HG02884 (cell line): ENCODE data around the gene CFAP210.

Experiments
- ATAC-seq: cut with Tn5 transposase; IDR thresholded peaks from one replicate; pipeline ENCODE4 v1.9.1; 2021; ENCODE audit warnings: mild to moderate bottlenecking, moderate library complexity; ENCODE audit not compliant: unreplicated experiment

The CFAP210 gene

DNA sequence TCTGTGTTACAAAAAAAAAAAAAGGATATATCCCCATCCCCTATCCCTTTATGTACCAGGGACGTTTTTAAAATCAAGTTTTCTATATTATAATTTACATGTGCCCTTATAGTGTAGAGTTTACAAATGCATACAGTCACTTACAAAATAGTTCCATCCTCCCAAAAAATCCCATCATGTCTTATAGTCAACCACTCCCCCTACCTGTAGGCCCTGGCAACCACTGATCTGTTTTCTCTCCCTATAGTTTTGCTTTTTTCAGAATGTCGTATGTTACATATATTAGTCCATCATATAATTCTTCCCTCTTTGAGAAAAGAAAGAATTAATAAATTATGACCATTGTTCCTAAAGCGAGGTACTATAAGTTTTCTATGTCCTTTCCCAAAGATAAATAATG, 17.8 kb downstream of the CFAP210 start:
- ATAC-seq, result no peak

DNA sequence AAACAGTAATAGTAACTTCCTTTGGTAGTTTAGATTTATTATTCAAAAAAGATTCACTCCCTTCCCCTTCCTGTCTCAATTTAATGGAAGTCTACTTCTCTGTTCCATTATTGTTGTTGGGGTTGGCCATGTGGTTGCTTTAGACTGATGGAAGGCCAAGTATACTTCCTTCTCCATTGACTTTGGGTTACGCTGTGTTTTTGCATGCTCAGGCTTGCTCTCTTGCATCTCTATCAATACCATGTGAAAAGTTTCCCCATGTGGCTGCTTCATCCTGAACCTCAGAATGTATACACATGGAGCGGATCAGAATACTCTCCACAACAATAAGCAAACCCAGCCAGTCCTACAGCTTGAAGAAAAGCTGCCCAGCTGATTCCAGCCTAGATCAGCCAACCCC, 20.3 kb downstream of the CFAP210 start:
- no peak for ATAC-seq

DNA sequence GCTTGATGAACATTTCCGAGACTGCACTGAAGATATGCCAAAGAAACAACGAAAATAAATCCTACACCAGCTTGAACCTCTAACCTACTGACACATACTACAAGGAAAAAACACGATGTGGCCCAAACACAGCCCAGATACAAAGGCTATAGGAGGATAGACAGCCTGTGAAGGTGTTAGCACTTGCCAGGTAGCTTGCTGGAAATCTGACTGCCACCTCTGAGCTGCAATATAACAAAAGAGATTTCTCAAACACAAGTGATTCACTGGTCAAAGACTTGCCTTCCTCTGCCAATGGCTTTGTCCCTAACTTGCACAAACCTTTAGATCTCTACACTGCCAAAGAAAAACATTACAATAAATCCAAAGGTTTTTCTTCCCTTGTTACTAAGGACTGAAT, 21.1 kb downstream of the CFAP210 start:
- ATAC-seq, result no peak

DNA sequence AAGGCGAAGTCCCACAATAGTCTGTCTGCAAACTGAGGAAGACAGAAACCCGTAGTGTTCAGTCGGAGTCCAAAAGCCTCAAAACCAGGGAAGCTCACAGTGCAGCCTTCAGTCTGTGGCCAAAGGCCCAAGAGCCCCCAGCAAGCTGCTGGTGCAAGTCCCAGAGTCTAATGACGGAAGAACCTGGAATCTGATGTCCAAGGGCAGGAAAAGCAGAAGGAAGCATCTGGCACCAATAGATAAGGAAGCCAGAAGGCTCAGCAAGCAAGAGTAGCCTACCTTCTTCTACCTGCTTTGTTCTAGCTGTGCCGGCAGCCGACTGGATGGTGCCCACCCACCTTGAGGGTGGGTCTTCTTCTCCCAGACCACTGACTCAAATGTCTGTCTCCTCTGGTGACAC, 21.8 kb downstream of the CFAP210 start:
- ATAC-seq, result no peak

DNA sequence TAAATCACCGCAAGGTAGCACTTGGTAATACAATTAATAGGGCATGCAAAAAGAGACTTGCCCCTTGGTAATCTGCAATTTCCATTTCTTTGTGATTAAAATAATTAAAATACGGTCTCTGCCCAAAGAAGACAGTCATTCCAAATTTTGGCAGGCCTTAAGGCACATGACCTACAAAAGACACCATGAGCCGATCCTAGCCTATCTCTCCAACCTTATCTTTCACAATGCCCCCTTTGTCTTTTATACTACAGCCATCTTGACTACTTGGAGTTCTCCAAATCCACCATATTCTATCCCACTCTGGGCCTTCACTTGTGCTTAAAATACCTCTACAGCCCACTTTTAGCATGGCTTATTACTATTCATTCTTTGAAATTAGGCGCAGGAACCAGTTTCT, 23.3 kb downstream of the CFAP210 start:
- no peak for ATAC-seq

DNA sequence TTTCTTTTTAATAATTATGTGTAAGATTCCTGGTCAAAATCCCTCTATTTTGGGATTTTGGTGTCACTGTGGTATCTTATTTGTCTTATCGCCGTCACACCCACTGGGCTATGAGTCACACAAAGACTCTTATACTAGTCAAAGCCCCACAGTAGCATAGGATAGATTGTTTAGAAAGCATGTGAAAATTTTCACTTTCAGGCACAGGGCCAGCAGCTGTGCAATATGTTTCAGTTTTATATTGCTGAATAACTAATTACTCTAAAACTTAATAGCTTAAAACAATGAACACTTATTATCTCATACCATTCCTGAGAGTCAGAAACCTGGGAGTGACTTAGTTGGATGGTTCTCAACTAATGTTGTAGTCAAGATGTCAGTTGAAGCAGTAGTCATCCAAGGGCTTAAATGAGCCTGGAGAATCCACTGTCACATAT, 24.0 kb downstream of the CFAP210 start:
- no peak for ATAC-seq

DNA sequence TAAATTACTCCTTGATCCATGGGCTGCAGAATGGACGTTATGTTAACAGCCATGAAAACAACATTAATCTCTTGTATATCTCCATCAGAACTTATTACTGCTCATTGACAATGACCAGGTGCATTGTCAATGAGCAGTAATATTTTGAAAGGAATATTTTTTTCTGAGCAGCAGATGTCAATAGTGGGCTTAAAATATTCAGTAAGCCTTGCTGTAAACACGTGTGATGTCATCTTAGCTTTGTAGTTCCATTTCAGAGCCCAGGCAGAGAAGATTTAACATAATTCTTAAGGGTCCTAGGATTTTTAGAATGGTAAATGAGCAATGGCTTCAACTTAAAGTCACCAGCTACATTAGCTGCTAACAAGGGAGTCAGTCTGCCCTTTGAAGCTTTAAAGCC, 26.6 kb downstream of the CFAP210 start:
- no peak for ATAC-seq

DNA sequence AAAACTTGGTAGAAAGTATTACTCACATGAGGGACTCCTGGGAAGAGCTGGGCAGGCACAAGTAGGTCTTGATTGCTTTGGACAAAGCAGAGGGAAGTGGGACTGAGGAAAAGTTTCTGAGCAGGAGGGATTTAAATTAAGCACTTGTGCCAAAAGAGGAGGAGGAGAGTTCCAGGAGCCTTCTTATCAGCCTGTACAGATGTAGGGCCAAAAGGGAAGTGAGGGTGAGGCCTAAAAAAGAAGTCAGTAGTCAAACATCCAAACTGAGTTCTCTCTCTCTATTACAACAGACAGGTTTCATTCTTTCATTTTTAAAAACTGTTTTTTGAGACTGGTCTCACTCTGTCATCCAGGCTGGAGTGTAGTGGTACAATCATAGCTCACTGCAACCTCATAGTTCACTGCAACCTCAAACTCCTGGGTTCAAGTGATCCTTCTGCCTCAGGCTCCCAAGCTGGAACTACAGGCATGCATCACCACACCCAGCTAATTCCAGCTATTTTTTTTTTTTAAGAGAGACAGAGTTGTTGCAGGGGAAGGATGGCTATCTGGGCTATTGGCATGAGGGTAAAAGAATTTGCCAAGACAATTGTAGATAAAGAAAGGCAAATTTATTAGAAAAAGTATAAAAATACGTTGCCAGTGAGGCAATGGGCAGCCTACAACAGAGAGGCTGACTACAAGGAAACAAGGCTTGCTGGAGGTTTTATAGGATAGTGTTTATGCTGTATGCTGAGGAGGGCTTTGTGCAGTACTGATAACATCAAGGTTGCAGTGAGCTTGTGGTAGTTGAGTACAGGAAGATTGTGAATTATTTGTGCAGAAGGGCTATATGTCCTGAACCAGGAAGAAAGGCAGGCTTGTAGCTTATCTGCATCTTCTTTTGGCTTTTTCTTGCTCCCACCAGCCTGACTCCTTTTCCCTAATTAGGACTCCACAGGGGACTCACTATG, 29.0 kb downstream of the CFAP210 start:
- ATAC-seq, result no peak

DNA sequence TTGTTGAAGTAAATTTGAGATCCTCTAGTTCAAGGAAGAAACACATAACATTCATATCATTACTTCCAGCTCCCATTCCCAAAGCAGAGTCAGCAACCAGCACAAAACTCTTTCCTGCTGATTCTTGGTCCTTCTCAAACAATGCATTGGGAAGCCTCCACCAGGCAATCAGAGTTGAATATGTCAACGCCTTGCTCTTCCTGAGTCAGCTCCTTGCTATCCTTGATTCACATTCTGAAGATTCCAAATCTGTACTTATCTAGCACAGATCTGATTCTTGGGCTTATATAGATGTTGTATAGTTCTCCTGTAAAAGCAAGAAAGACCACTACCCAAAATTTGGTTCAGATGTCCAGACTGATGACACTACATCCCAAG, 29.6 kb downstream of the CFAP210 start:
- no peak for ATAC-seq

DNA sequence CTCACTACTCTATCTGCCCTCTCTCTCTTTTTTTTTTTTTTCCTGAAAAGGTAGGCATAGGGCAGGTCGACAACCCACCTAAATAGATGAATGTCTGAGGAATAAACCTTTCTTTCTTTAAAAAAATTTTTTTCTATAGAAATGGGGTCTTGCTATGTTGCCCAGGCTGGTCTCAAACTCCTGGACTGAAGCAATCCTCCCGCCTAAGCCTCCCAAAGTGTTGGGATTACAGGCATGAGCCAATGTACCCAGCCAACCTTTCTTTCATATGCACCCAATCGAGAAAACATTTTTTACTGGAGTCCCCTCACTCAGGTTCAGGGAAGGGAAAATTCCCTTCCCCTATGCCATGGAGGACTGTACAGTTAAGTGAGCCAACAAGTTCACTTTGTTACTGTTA, 31.0 kb downstream of the CFAP210 start:
- ATAC-seq, result no peak

DNA sequence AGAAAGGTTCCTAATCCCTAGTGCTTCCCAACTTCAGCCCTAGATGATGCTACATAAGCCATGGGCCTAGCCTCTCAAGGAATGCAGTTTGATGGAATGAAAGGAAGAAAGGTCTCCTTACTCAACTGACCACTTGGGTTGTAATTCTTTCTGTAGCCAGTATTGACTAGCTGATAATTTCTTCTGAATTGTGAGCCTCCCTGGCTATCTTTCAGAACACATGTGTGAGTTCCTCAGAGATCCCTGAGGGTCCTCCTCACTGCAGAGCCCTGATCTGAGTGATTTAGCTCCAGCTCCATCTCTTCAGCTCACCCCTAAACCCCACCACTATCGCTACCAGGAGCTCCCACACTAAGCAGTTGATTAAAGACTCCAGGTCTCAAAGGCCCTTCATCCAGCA, 31.5 kb downstream of the CFAP210 start:
- ATAC-seq, result no peak

DNA sequence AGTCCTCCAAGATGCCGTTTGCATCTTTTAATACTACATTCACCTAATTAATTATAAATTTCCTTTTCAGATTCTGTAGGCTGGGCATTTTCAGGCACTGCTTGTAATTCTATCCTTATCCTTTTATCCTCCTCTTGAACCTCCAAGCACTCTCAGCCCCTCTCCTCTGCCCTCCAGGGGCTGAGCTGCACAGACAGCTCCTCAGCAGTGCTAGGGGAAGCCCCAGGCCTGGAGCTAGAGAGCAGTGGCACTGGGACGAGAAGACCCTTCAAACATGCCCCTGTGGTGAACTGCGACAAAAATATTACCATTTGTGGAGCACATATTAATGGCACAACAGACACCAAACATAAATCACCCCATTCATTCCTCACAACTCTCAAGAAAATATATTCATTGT, 32.9 kb downstream of the CFAP210 start:
- no peak for ATAC-seq

DNA sequence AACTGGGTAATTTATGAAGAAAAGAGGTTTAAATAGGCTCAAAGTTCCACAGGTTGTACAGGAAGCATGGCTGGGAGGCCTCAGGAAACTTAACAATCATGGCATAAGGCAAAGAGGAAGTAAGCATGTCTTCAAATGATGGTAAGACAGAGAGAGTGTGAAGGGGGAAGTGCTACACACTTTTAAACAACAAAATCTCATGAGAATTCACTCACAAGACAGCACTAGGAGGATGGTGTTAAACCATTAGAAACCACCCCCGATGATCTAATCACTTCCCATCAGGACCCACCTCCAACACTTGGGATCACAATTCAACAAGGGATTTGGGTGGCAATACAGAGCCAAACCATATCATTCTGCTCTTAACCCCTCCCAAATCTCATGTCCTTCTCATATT, 34.9 kb downstream of the CFAP210 start:
- ATAC-seq, result no peak

DNA sequence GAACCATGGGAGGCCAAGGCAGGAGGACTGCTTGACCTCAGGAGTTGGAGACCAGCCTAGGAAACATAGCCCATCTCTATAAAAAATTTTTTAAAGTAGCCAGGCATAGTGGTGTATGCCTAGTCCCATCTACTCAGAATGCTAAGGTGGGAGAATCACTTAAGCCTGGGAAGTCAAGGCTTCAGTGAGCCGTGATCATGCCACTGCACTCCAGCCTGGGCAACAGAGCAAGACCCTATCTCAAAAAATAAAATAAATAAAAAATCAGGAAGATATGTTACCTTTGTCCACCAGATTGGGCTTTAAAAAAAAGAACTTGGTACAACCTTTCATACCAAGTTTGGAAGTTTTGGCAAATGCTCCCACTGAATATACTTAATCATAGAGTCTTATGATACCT, 35.3 kb downstream of the CFAP210 start:
- no peak for ATAC-seq

DNA sequence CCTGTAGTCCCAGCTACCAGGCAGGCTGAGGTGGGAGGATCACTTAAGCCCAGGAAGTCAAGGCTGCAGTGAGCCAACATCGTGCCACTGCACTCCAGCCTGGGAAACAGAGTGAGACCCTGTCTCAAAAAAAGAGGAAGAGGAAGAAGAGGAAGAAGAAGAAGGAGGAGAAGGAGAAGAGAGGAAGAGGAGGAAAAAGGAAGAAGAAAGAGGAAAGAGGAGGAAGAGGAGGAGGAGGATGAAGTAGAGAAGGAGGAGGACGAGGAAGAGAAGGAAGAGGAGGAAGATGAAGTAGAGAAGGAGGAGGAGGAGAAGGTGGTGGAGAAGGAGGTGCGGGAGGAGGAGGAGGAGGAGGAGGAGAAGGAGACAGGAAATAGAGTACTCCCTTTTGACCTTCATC, 38.0 kb downstream of the CFAP210 start:
- no peak for ATAC-seq

DNA sequence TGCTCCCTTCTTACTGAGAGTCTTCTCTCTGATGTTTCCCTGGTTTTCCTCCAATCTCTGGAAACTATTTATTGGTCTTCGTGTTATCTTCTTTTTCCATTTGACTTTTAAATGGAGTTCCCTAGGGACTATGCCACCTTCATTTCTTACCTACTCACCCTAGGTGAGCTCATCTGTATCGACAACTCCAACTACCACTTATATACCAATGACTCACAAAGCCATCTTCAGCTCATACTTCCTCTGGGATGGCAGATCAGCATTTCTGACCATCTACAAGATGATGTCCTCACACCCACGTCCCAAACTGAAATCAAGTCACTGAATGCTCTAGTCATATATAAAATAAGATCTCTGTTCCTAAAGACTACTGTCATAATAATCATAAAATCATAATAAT, 40.6 kb downstream of the CFAP210 start:
- no peak for ATAC-seq

DNA sequence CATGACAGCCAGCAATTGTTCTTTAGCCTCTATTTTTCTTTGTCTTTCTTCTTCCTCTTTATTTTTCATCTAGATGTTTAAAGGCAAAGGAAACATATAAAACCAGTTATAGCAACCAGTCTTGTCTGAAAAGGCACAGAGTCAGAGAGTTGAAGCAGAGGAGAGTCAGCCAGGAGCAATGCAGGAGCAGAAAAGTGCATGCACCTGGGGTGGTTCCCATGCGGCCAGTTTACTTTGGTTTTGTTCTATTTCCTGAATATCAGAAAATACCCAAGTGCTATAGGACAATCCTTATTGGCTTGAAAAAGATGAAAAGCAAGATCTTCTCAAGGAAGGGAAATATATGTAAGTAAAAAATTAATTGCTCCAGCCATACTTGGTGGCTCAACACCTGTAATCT, 44.9 kb downstream of the CFAP210 start:
- no peak for ATAC-seq

DNA sequence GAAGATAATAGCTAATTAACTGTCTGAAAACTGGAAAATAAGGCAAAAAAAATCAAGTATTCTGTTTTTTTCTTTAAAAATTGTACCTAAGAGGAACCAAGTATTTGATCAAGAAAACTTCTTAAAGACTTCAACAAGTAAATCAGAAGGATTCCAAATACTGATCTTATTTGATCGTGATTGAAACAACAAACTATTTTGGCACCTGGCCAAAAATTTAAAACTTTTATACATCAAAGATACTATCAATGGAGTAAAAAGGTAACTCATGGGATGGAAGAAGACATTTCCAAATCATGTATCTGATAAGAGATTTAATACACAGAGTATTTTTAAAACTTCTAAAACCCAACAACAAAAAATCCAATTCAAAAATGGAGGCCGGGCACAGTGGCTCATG, 46.7 kb downstream of the CFAP210 start:
- no peak for ATAC-seq

DNA sequence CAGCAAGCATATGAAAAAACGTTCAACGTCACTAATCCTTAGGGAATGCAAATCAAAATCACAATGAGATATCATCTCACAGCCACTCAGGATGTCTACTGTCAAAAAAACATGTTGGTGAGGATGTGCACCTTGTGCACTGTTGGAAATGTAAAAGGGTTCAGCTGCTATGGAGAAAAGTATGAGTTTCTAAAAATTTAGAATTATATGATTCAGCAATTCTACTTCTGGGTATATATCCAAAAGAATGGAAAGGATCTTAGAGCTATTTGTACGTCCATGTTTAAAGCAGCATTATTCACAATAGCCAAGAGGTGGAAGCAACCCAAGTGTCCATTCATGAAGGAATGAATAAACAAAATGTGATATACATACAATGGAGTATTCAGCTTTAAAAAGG, 50.0 kb downstream of the CFAP210 start:
- no peak for ATAC-seq

DNA sequence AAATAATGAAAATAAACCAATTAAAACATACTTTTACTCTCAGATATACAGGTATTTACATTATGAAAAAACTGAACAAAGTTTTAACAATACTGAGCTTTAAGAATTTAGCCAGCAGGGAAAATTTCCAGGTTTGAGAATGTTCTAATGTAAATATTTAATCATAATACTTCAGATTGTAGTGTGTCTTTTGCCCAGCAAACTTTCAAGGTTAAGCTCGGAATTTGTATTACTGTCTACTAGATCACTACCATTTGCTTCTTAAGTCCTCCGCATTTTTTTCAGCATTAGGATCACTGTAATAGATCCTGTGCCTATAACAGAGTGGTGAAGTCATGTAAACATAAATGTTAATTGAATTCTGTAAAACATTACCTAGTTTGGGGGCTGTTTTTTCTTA, 52.7 kb downstream of the CFAP210 start:
- no peak for ATAC-seq

DNA sequence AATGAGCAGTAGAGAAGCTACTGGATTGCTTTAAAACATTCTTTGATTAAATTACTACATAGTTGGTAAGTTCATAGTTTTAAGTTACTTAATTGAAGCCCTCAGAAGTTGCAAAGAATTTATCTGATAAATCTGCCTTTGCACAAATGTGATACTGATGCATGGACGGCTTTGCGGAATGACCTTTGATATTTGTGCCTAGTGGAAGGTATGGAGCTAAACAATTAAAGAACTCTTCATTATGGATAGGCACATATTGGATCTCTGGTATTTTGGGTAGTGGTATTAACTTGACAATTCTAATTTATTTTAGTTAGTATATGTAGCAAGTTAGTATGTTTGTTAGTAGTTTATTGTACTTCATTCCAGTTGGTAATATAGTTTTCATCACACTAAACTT, 54.1 kb downstream of the CFAP210 start:
- no peak for ATAC-seq

DNA sequence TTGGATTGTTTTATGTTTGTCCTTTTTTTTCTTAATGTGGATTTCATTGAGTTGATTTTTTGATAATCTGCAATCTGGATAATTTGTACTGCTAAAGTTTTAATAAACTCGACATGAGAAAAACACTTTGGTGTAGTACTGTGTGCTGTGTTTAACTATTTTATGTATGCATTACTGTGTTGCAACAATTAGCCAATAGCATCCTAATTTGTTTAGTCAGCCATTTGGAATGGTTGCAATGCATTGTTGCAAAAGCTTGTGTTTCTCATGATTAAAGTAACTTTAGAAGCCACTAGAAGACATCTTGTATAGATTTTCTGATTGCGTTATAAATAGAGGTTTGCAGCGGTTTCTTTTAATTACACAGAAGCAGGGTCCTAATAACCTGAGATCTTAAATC, 56.6 kb downstream of the CFAP210 start:
- ATAC-seq, result no peak
